HG03378 (cell line): ENCODE data around the gene C7orf25.

Experiments used
- ATAC-seq: cut with Tn5 transposase; IDR thresholded peaks from one replicate; pipeline ENCODE4 v1.9.1; 2021; ENCODE audit warnings: mild to moderate bottlenecking, moderate library complexity; ENCODE audit not compliant: unreplicated experiment

The C7orf25 gene

DNA sequence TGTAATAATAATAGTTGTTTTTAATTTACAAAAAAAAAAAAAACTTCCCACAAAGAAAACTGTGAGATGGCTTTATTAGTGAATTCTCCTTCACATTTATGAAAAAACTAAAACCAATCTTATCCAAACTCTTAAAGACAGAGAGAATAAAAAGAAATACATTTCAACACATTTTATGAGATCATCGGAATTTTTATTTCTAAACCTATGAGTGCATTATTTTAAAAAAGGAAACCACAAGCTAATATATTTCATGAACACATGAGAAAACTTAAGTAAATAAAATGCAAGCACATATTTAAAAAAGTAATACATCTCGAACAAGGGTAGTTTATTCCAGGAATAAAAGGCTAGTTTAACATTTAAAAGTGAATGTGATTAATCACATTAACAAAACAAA lies 31.5 kb downstream of the C7orf25 start:
- no peak for ATAC-seq

GRCh38 chr7:42878303-42878702 lies 33.6 kb downstream of the C7orf25 start:
- no peak for ATAC-seq

GRCh38 chr7:42877862-42878261 lies 34.0 kb downstream of the C7orf25 start:
- no peak for ATAC-seq

- peak; percentile 95 for ATAC-seq
Observed at GRCh38 chr7:42876182-42877068, 35.4 kb downstream of the C7orf25 start.

- peak; percentile 99 for ATAC-seq
Observed at GRCh38 chr7:42869131-42870020, 42.5 kb downstream of the C7orf25 start.

GRCh38 chr7:42868480-42868879 lies 43.4 kb downstream of the C7orf25 start:
- ATAC-seq, result no peak
